Measurements from ENCODE around the gene AGAP1. TPM values are rescaled to one million over a fixed set of nuclear protein-coding genes. Genes with fewer than 3 reads are reported as not detected.

Gene AGAP1
- total RNA-seq, 2 donors from 2014 or later, result 28.9 to 33.3 TPM

GRCh38 chr2:235634435-235635158 lies 140.8 kb downstream of the AGAP1 start:
- peak; percentile 29 for DNase-seq (ENCODE audit: low spot score)
- intact Hi-C loops (cut with DNase I), result no loop called here

- intact Hi-C loops (cut with DNase I), result no loop called here
- peak; percentile 70 for DNase-seq (ENCODE audit: low spot score)
These were observed 142.7 kb downstream of the AGAP1 start for GRCh38 chr2:235636546-235636945.

GRCh38 chr2:235637896-235638295 lies 144.1 kb downstream of the AGAP1 start:
- intact Hi-C loops (cut with DNase I), result no loop called here
- peak; percentile 37 for DNase-seq (ENCODE audit: low spot score)

- intact Hi-C loops (cut with DNase I), result no loop called here
- DNase-seq (ENCODE audit: low spot score), result peak; percentile 53
These were observed 144.9 kb downstream of the AGAP1 start for GRCh38 chr2:235638541-235639427.

- peak; percentile 93 for DNase-seq (ENCODE audit: low spot score)
- intact Hi-C loops (cut with DNase I), result no loop called here
These were observed 145.6 kb downstream of the AGAP1 start for GRCh38 chr2:235639428-235639773.

GRCh38 chr2:235639885-235640284 lies 146.0 kb downstream of the AGAP1 start:
- intact Hi-C loops (cut with DNase I), result no loop called here
- peak; percentile 7 for DNase-seq (ENCODE audit: low spot score)

- intact Hi-C loops (cut with DNase I), result no loop called here
- peak; percentile 7 for DNase-seq (ENCODE audit: low spot score)
These were observed 146.5 kb downstream of the AGAP1 start for GRCh38 chr2:235640377-235640776.

GRCh38 chr2:235640926-235641723 lies 147.3 kb downstream of the AGAP1 start:
- DNase-seq (ENCODE audit: low spot score), result peak; percentile 89
- intact Hi-C loops (cut with DNase I), result no loop called here

- DNase-seq (ENCODE audit: low spot score), result no peak
- intact Hi-C loops (cut with DNase I), result no loop called here
These were observed 148.1 kb downstream of the AGAP1 start for GRCh38 chr2:235641956-235642355.

- intact Hi-C loops (cut with DNase I), result no loop called here
- peak; percentile 85 for DNase-seq (ENCODE audit: low spot score)
These were observed 148.7 kb downstream of the AGAP1 start for GRCh38 chr2:235642446-235643098.

GRCh38 chr2:235643680-235644511 lies 150.1 kb downstream of the AGAP1 start:
- intact Hi-C loops (cut with DNase I), result no loop called here
- DNase-seq (ENCODE audit: low spot score), result no peak

- intact Hi-C loops (cut with DNase I), result no loop called here
- DNase-seq (ENCODE audit: low spot score), result peak; percentile 26
These were observed 153.4 kb downstream of the AGAP1 start for GRCh38 chr2:235647264-235647663.

GRCh38 chr2:235647877-235648276 lies 154.0 kb downstream of the AGAP1 start:
- peak; percentile 26 for DNase-seq (ENCODE audit: low spot score)
- intact Hi-C loops (cut with DNase I), result no loop called here

GRCh38 chr2:235649418-235649817 lies 155.6 kb downstream of the AGAP1 start:
- no peak for DNase-seq (ENCODE audit: low spot score)
- intact Hi-C loops (cut with DNase I), result no loop called here

GRCh38 chr2:235651643-235652042 lies 157.8 kb downstream of the AGAP1 start:
- no peak for DNase-seq (ENCODE audit: low spot score)
- intact Hi-C loops (cut with DNase I), result no loop called here

GRCh38 chr2:235654103-235654813 lies 160.4 kb downstream of the AGAP1 start:
- intact Hi-C loops (cut with DNase I), result no loop called here
- DNase-seq (ENCODE audit: low spot score), result no peak

GRCh38 chr2:235658351-235659174 lies 164.7 kb downstream of the AGAP1 start:
- no peak for DNase-seq (ENCODE audit: low spot score)
- intact Hi-C loops (cut with DNase I), result no loop called here
